Activated B cell treated with CpG ODN at 0.5 μM for 24 hours (primary cell): Measurements from ENCODE around the gene CMTM5. TPM values are rescaled to one million over a fixed set of nuclear protein-coding genes. Genes with fewer than 3 reads are reported as not detected.

Experiments
- ATAC-seq: fragments of 200-7000 bp; cut with Tn5 transposase; one replicate; pipeline ENCODE4 v1.10.0; 2021; ENCODE audit warnings: low read depth, mild to moderate bottlenecking, moderate library complexity
- CTCF ChIA-PET: fragments of 350-600 bp; sonication (Branson Sonifier 250); formaldehyde crosslinking; loops from one replicate; lab custom pipeline; 2021; ENCODE audit warnings: antibody characterized with exemption; lab: Charles Lee
- POLR2A ChIA-PET: fragments of 350-600 bp; sonication (Branson Sonifier 250); formaldehyde crosslinking; loops from one replicate; lab custom pipeline; 2021; ENCODE audit warnings: antibody characterized with exemption; lab: Charles Lee
- DNase-seq: peaks from one replicate; pipeline ENCODE4 v3.0.0; 2022
- H3K27ac Mint-ChIP-seq: one replicate; pipeline ENCODE4 v1.8.0; 2020; ENCODE audit warnings: mixed read lengths
- H3K27me3 Mint-ChIP-seq: one replicate; pipeline ENCODE4 v1.8.0; 2021; ENCODE audit warnings: mixed read lengths
- H3K36me3 Mint-ChIP-seq: one replicate; pipeline ENCODE4 v1.8.0; 2021; ENCODE audit warnings: low read depth, mixed read lengths
- H3K4me1 Mint-ChIP-seq: one replicate; pipeline ENCODE4 v1.8.0; 2021; ENCODE audit warnings: mixed read lengths
- H3K4me3 Mint-ChIP-seq: one replicate; pipeline ENCODE4 v1.8.0; 2020; ENCODE audit warnings: mild to moderate bottlenecking, mixed read lengths
- H3K9me3 Mint-ChIP-seq: one replicate; pipeline ENCODE4 v1.8.0; 2020; ENCODE audit warnings: mixed read lengths
- intact Hi-C: fragments of 100-400 bp; cut with micrococcal nuclease; formaldehyde crosslinking; loops from one replicate; pipeline ENCODE4 v1.15.1; 2024
- total RNA-seq: library from RNA; stranded (reverse); gene quantifications from 2 replicates; pipeline ENCODE4 v1.2.3, GENCODE V29; 2022
- TF ChIP-seq, protein P1 (sequence below): fragments of 200-600 bp; IDR thresholded peaks from one replicate; pipeline ENCODE4 v1.8.0; 2022; ENCODE audit warnings: antibody characterized with exemption, mild to moderate bottlenecking

CMTM5 gene, protein sequence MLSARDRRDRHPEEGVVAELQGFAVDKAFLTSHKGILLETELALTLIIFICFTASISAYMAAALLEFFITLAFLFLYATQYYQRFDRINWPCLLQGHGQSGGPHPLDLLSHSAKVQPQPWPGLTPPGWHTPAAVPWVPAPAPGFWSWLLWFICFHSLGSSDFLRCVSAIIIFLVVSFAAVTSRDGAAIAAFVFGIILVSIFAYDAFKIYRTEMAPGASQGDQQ
- total RNA-seq = not detected in 2 replicates

DNA sequence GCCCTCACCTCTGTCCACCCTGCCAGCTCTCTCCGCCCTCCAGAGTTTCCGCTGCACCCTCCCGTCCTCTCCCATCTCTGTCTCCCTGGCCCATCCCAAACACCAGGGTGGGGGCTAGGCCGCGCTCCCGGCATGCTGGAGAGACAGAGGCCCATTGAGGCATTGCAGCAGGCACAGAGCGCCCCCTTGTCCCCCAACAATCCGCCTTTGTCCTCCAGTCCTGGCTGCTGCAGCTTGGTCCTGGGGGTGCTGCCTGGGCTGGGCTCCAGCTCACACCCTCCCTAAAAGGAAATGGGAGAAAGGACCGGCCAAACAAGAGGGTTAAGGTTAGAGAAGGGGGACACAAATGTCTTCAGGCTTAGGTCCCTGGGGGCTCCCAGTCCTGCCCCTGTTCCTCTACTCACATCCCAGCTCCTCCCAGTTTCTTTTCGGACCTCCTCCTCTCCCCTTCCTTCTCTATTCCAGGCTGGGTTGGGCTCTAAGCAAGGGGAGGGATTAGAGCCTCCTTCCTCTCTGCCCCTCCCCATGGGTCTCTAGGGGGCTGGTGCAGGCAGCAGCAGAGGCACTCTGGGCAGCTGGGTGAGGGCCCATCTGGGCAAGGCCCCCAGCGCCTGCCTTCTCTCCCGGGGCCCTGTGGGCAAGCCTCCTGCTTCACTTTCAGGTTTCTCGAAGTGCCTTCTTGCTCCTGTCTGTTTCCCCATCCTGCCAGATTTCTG is at the start of gene CMTM5:
TSS of gene CMTM5 (plus strand) at position 565 of the 716 bp plus-strand sequence. CDS start 206 bp downstream, outside the sequence.
- Mint-ChIP-seq H3K4me3 (no peak within 1 kb of the TSS), H3K27me3 (peaks cover 9% of the 10 kb centered on the region), H3K4me1 (no peaks in the 10 kb centered on the region), H3K27ac (no peak within 1 kb of the TSS), H3K9me3 (no peaks in the 10 kb centered on the region), H3K36me3 (no peaks in the 10 kb centered on the region)
- ATAC-seq (no peak), DNase-seq (no peak)
- ChIA-PET POLR2A (no interaction called here), CTCF (no interaction called here)
- TF ChIP-seq, protein P1, sequence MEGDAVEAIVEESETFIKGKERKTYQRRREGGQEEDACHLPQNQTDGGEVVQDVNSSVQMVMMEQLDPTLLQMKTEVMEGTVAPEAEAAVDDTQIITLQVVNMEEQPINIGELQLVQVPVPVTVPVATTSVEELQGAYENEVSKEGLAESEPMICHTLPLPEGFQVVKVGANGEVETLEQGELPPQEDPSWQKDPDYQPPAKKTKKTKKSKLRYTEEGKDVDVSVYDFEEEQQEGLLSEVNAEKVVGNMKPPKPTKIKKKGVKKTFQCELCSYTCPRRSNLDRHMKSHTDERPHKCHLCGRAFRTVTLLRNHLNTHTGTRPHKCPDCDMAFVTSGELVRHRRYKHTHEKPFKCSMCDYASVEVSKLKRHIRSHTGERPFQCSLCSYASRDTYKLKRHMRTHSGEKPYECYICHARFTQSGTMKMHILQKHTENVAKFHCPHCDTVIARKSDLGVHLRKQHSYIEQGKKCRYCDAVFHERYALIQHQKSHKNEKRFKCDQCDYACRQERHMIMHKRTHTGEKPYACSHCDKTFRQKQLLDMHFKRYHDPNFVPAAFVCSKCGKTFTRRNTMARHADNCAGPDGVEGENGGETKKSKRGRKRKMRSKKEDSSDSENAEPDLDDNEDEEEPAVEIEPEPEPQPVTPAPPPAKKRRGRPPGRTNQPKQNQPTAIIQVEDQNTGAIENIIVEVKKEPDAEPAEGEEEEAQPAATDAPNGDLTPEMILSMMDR = no peak
- intact Hi-C loops = no loop called here

GRCh38 chr14:23327947-23328744 is 48.7 kb upstream of the CMTM5 start:
- intact Hi-C loops = loop anchor here (1.0 to 10.0 kb wide), 6 partner anchors 52 to 627 kb away; partner anchors contain the start of genes DHRS4 and NGDN
- Mint-ChIP-seq H3K9me3 (no peaks in the 10 kb centered on the region), H3K36me3 (peaks cover 31% of the 10 kb centered on the region), H3K4me3 (no peak overlapping the region), H3K27ac (no peak overlapping the region), H3K27me3 (no peaks in the 10 kb centered on the region), H3K4me1 (peaks cover 3% of the 10 kb centered on the region)
- DNase-seq (no peak), ATAC-seq (peak; percentile 73)
- ChIA-PET POLR2A (interaction anchor here (0.6 kb wide), 1 partner anchor 233 kb away, joined by 4 read pairs; no protein-coding TSS in a partner anchor), CTCF (interaction anchor here (1.7 to 2.9 kb wide), 3 partner anchors 52 to 233 kb away, joined by 5 to 13 read pairs (median 6); no protein-coding TSS in a partner anchor)
- TF ChIP-seq, protein P1 = peak; percentile 42

GRCh38 chr14:23335623-23336022 is 41.2 kb upstream of the CMTM5 start:
- ATAC-seq = no peak
- intact Hi-C loops = no loop called here
- Mint-ChIP-seq H3K9me3 (peaks cover 6% of the 10 kb centered on the region), H3K36me3 (peaks cover 2% of the 10 kb centered on the region), H3K4me1 (no peaks in the 10 kb centered on the region), H3K27me3 (peaks cover 33% of the 10 kb centered on the region), H3K27ac (no peak overlapping the region), H3K4me3 (no peak overlapping the region)
- no peak for DNase-seq
- POLR2A ChIA-PET = interaction anchor here (0.5 kb wide), 1 partner anchor 43 kb away, joined by 5 read pairs; no protein-coding TSS in a partner anchor
- TF ChIP-seq, protein P1 = no peak
- CTCF ChIA-PET = interaction anchor here (0.6 to 1.2 kb wide), 4 partner anchors 40 to 267 kb away, joined by 3 to 4 read pairs (median 3); no protein-coding TSS in a partner anchor

DNA sequence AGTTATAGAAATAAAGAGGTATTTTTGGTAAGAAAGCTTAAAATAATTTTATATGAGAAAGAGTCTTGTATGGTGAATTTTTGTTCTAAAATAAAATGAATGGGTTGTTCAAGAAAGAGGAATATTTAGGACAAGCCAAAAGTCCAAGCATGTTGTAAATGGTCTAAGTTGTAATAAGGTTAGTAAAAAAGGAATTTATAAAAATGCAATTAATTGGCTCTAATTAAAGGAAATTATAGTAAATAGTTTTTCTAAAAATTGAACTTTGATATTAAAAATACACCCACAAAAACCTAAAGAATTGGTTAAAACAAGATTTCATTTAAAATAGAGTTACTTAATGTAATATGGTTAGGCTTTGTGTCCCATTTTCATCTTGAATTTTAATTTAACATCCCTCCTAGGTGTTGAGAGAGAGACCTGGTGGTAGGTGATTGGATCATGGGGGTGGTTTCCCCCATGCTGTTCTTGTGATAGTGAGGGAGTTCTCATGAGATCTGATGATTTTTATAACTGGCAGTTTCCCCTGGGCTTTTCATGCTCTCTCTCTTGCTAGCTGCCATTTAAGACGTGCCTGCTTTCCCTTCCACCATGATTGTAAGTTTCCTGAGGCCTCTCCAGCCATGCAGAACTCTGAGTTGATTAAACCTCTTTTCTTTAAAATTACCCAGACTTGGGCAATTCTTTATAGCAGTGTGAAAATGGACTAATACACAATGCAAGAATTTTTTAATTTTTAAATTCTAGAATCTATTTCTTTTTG is 37.2 kb upstream of the CMTM5 start:
- intact Hi-C loops = no loop called here
- no peaks in the 10 kb centered on the region for H3K4me1 Mint-ChIP-seq
- TF ChIP-seq, protein P1 = no peak
- no peak overlapping the region for H3K27ac Mint-ChIP-seq
- H3K36me3 Mint-ChIP-seq = peaks cover 2% of the 10 kb centered on the region
- ChIA-PET CTCF (no interaction called here), POLR2A (no interaction called here)
- no peak for DNase-seq
- H3K27me3 Mint-ChIP-seq = peaks cover 39% of the 10 kb centered on the region
- ATAC-seq = no peak
- peaks cover 6% of the 10 kb centered on the region for H3K9me3 Mint-ChIP-seq
- H3K4me3 Mint-ChIP-seq = no peak overlapping the region
